K562 (cell line): Measurements from ENCODE around the gene ORC5. TPM values are rescaled to one million over a fixed set of nuclear protein-coding genes. Genes with fewer than 3 reads are reported as not detected.

Experiments
- ATAC-seq: fragments of 200-7000 bp; cut with Tn5 transposase; 3 replicates; pipeline ENCODE4 v1.9.1; 2020; ENCODE audit warnings: moderate library complexity
- BruUV-seq: library from RNA; stranded (reverse); fragments of 400-500 nt; replicated peaks from 2 replicates; lab custom pipeline; 2021; lab: Mats Ljungman, UMichigan
- CTCF ChIA-PET: fragments of 300-600 bp; formaldehyde crosslinking; extraction: SDS; loops from one replicate; lab custom pipeline; 2021; ENCODE audit warnings: low intra/inter-chr PET ratio; lab: Yijun Ruan, JAX
- POLR2A ChIA-PET: fragments of 300-600, 350-650 bp; sonication (Branson Sonifier 250); formaldehyde crosslinking; extraction: SDS; loops from one replicate; lab custom pipeline; 2021; ENCODE audit warnings: antibody characterized with exemption, inconsistent platforms; lab: Yijun Ruan, JAX
- DNase-seq, 4 experiments: peaks; one replicate each; pipeline versions ENCODE4 v3.0.0 to v3.0.0-alpha.2; 2011 to 2018; ENCODE audit warnings: low spot score in 3 of 4, mixed read lengths in 3 of 4; ENCODE audit errors: extremely low read depth in 1 of 4
- FAIRE-seq: peaks from 2 replicates; lab custom pipeline; 2011; peaks lifted over from hg19 to GRCh38; lab: Jason Lieb, UNC
- H2AFZ ChIP-seq: 2 replicates; pipeline ENCODE4 v1.6.0; 2011; ENCODE audit warnings: low read depth, low read length, control low read depth, inconsistent platforms
- H3K27ac ChIP-seq: fragments of 200-600 bp; 3 replicates; pipeline ENCODE4 v1.8.0; 2011; ENCODE audit warnings: low read depth, mild to moderate bottlenecking, control low read depth, inconsistent platforms, low read length, moderate library complexity, mixed read lengths; ENCODE audit errors: extremely low read depth
- H3K27me3 ChIP-seq, 2 experiments: fragments of 300-600 bp in 1 of 2; 2 replicates in 1 of 2; 3 replicates in 1 of 2; pipeline versions ENCODE4 v1.6.0 to v1.8.0; 2011; ENCODE audit warnings: inconsistent platforms in 2 of 2, low read length in 2 of 2, mild to moderate bottlenecking in 1 of 2, mixed read lengths in 1 of 2, moderate library complexity in 1 of 2; ENCODE audit not compliant: control insufficient read depth in 2 of 2, insufficient read depth in 2 of 2
- H3K36me3 ChIP-seq: fragments of 300-600 bp; 3 replicates; pipeline ENCODE4 v1.8.0; 2011; ENCODE audit warnings: mild to moderate bottlenecking, low read length, inconsistent platforms; ENCODE audit not compliant: control insufficient read depth, insufficient read depth
- H3K4me1 ChIP-seq, 2 experiments: fragments of 200-600 bp in 1 of 2; replicated peaks in 1 of 2; 2 replicates in 1 of 2; 3 replicates in 1 of 2; pipeline versions ENCODE4 v1.5.1 to v1.8.0; 2011; ENCODE audit warnings: inconsistent platforms in 2 of 2, low read length in 2 of 2, mild to moderate bottlenecking in 1 of 2, mixed read lengths in 1 of 2, moderate library complexity in 1 of 2; ENCODE audit not compliant: control insufficient read depth in 2 of 2, insufficient read depth in 2 of 2
- H3K4me2 ChIP-seq: 2 replicates; pipeline ENCODE4 v1.6.1; 2011; ENCODE audit warnings: low read length, control low read depth, inconsistent platforms, mixed read lengths; ENCODE audit not compliant: insufficient read depth
- H3K4me3 ChIP-seq: fragments of 200-600 bp; sonication (generic), shearing (Covaris generic); 2 replicates; pipeline ENCODE4 v1.5.1; 2016; ENCODE audit warnings: control low read depth, inconsistent platforms
- H3K79me2 ChIP-seq: fragments of 200-600 bp; 3 replicates; pipeline ENCODE4 v1.8.0; 2011; ENCODE audit warnings: low read length, inconsistent platforms; ENCODE audit not compliant: control insufficient read depth, insufficient read depth
- H3K9ac ChIP-seq, 2 experiments: 2 replicates each; pipeline versions ENCODE4 v1.6.0 to v1.6.1; 2011; ENCODE audit warnings: low read depth in 2 of 2, low read length in 2 of 2, control low read depth in 1 of 2, inconsistent platforms in 1 of 2, mild to moderate bottlenecking in 1 of 2, mixed read lengths in 1 of 2; ENCODE audit not compliant: insufficient read depth in 1 of 2
- H3K9me1 ChIP-seq: one replicate; pipeline ENCODE4 v1.6.0; 2011; ENCODE audit warnings: inconsistent platforms, mild to moderate bottlenecking, low read length, moderate library complexity; ENCODE audit not compliant: control insufficient read depth, insufficient read depth
- H3K9me3 ChIP-seq: replicated peaks from 2 replicates; pipeline ENCODE4 v1.5.1; 2011; ENCODE audit warnings: low read depth, low read length, inconsistent platforms; ENCODE audit not compliant: control insufficient read depth, insufficient read depth
- H4K20me1 ChIP-seq: replicated peaks from 2 replicates; pipeline ENCODE4 v1.6.1; 2011; ENCODE audit warnings: low read length, inconsistent platforms, mixed read lengths; ENCODE audit not compliant: control insufficient read depth, insufficient read depth
- CBX8 ChIP-seq: fragments of 200-600 bp; sonication (generic); IDR thresholded peaks from 2 replicates; pipeline ENCODE4 v1.6.1; 2012; ENCODE audit warnings: borderline replicate concordance, mixed run types, low read depth, mild to moderate bottlenecking, moderate library complexity, mixed read lengths, low read length, control low read depth, inconsistent platforms; ENCODE audit not compliant: poor library complexity, severe bottlenecking; ENCODE audit errors: extremely low read depth
- FUS ChIP-seq: fragments of 200-400 bp; formaldehyde crosslinking; optimal IDR thresholded peaks from 2 replicates; pipeline ENCODE3; 2017; ENCODE audit warnings: low read depth, low read length
- MED1 ChIP-seq: sonication (generic); formaldehyde crosslinking; IDR thresholded peaks from 2 replicates; pipeline ENCODE4 v1.8.1; 2023; ENCODE audit warnings: missing genetic modification reagents, borderline replicate concordance
- SAFB2 ChIP-seq: fragments of 200-400 bp; formaldehyde crosslinking; IDR thresholded peaks from 2 replicates; pipeline ENCODE4 v1.6.1; 2018; ENCODE audit warnings: borderline replicate concordance, low read length, low read depth, moderate library complexity; ENCODE audit not compliant: severe bottlenecking
- WGBS: fragments of 100-300 bp; shearing (Covaris generic); methylation state at CpG from one replicate; pipeline ENCODE4 v1.1.6; 2016; ENCODE audit warnings: low coverage, mixed read lengths; ENCODE audit not compliant: insufficient coverage; ENCODE audit errors: missing lambda C conversion rate; 5-methylcytosine and 5-hydroxymethylcytosine counted together
- in situ Hi-C: fragments of 300-500 bp; cut with MboI; formaldehyde crosslinking; loops from 4 replicates; pipeline ENCODE4 v1.15.0; 2018; ENCODE audit warnings: inconsistent platforms, mixed read lengths
- intact Hi-C: fragments of 100-400 bp; cut with micrococcal nuclease; formaldehyde crosslinking; loops from 2 replicates; pipeline ENCODE4 v1.14.2; 2022
- polyA plus RNA-seq, 8 experiments: library from polyadenylated mRNA; depleted of rRNA in 4 of 8; stranded (reverse) in 5 of 8; unstranded in 3 of 8; fragments of >200 nt; fragmentation: Nextera tagmentation in 2 of 8; fragmentation: Illumina TruSeq in 1 of 8; extraction: Ambion mirVana in 2 of 8; extraction: Trizol in 1 of 8; gene quantifications; 2 replicates each; pipeline versions ENCODE4 v1.2.1 to v1.2.3, GENCODE V29; 2011 to 2014; ENCODE audit warnings: inconsistent platforms in 1 of 8, missing spikeins in 1 of 8
- total RNA-seq, 7 experiments: library from RNA; depleted of rRNA in 6 of 7; stranded (reverse); fragments of >200 nt in 6 of 7; fragmentation: Illumina TruSeq in 2 of 7; extraction: Trizol in 2 of 7; gene quantifications; 2 replicates each; pipeline versions ENCODE4 v1.2.1 to v1.2.3, GENCODE V29; 2011 to 2021; ENCODE audit warnings: low replicate concordance in 1 of 7
- TF ChIP-seq, protein P1 (sequence below), 2 experiments: fragments of 450-650 bp in 1 of 2; IDR thresholded peaks; 2 replicates each; pipeline ENCODE4 v1.6.1; 2011 to 2017; ENCODE audit warnings: low read depth in 2 of 2, antibody characterized with exemption in 1 of 2, borderline replicate concordance in 1 of 2, low read length in 1 of 2, mild to moderate bottlenecking in 1 of 2, mixed read lengths in 1 of 2; ENCODE audit not compliant: control insufficient read depth in 1 of 2
- TF ChIP-seq, protein P2 (sequence below): sonication (generic); formaldehyde crosslinking; IDR thresholded peaks from 2 replicates; pipeline ENCODE4 v1.8.1; 2023; ENCODE audit warnings: mild to moderate bottlenecking, missing genetic modification reagents

Gene ORC5
- total and polyA plus RNA-seq, 9 of the 15 experiments (the other 6 are each of a cell fraction or from before 2014, with no cell fraction given), result 29.8 to 136 (median 54.8) TPM

DNA sequence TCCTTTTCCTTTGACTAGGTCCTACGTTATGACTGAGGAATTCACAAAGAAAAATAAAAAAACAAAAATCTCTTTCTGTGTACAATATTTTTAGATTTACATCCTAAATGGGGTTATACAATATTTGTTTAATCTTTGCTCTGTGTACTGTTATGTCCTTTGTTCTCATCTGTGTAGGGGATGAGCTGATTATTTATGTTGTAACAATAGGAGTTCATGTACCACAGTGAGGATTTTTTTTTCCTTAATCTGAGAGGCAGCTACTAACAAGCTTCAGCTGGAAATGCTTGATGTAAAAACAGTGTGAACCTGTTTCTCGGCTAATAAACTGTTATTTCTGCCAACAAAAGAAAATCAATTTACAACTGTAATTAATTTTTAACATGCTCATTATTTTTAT lies 58.0 kb downstream of the ORC5 start (continued):
- TF ChIP-seq, protein P1, sequence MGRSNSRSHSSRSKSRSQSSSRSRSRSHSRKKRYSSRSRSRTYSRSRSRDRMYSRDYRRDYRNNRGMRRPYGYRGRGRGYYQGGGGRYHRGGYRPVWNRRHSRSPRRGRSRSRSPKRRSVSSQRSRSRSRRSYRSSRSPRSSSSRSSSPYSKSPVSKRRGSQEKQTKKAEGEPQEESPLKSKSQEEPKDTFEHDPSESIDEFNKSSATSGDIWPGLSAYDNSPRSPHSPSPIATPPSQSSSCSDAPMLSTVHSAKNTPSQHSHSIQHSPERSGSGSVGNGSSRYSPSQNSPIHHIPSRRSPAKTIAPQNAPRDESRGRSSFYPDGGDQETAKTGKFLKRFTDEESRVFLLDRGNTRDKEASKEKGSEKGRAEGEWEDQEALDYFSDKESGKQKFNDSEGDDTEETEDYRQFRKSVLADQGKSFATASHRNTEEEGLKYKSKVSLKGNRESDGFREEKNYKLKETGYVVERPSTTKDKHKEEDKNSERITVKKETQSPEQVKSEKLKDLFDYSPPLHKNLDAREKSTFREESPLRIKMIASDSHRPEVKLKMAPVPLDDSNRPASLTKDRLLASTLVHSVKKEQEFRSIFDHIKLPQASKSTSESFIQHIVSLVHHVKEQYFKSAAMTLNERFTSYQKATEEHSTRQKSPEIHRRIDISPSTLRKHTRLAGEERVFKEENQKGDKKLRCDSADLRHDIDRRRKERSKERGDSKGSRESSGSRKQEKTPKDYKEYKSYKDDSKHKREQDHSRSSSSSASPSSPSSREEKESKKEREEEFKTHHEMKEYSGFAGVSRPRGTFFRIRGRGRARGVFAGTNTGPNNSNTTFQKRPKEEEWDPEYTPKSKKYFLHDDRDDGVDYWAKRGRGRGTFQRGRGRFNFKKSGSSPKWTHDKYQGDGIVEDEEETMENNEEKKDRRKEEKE (IDR thresholded peaks at IDR 0.05; ENCODE audit: borderline replicate concordance in 1 of 2, control insufficient read depth in 1 of 2, low read depth in 2 of 2, low read length in 1 of 2), result no peak
- no peak for TF ChIP-seq MED1 (CRISPR knock-in tag)
- TF ChIP-seq, all 486 proteins: peak for 0

DNA sequence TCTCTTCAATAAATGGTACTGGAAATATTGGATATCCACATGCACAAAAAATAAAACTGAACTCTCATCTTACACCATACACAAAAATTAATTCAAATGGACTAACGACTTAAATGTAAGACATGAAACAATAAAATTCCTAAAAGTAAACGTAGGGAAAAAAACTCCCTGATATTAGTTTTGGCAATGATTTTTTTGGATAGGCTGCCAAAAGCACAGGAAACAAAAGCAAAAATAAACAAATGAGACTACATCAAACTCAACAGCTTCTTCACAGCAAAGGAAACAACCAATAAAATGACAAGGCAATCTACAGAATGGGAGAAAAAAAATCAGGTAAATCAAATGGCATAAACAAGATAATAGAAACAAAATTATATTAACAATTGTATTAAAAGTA lies 65.7 kb downstream of the ORC5 start:
- DNase-seq (no peak), ATAC-seq (no peak), FAIRE-seq (no peak)
- no peaks in the 10 kb centered on the region for H3K9me1 ChIP-seq
- ChIA-PET POLR2A (no interaction called here), CTCF (no interaction called here)
- no peaks in the 10 kb centered on the region for H3K79me2 ChIP-seq
- no peak overlapping the region for H3K27ac ChIP-seq
- in situ Hi-C loops, result no loop called here
- H3K9me3 ChIP-seq, result no peaks in the 10 kb centered on the region
- H3K9ac ChIP-seq, result no peak overlapping the region
- H3K4me2 ChIP-seq, result no peak overlapping the region
- WGBS, result 86% methylated on average over 2 of the region's 2 CpGs
- no peak overlapping the region for H2AFZ ChIP-seq
- no TSS peak for BruUV-seq
- H3K4me1 ChIP-seq, result no peaks in the 10 kb centered on the region
- H3K27me3 ChIP-seq, result no peaks in the 10 kb centered on the region
- no peaks in the 10 kb centered on the region for H4K20me1 ChIP-seq
- intact Hi-C loops, result no loop called here
- H3K36me3 ChIP-seq, result peaks cover 41% of the 10 kb centered on the region
- no peak overlapping the region for H3K4me3 ChIP-seq
- TF ChIP-seq, protein P2, sequence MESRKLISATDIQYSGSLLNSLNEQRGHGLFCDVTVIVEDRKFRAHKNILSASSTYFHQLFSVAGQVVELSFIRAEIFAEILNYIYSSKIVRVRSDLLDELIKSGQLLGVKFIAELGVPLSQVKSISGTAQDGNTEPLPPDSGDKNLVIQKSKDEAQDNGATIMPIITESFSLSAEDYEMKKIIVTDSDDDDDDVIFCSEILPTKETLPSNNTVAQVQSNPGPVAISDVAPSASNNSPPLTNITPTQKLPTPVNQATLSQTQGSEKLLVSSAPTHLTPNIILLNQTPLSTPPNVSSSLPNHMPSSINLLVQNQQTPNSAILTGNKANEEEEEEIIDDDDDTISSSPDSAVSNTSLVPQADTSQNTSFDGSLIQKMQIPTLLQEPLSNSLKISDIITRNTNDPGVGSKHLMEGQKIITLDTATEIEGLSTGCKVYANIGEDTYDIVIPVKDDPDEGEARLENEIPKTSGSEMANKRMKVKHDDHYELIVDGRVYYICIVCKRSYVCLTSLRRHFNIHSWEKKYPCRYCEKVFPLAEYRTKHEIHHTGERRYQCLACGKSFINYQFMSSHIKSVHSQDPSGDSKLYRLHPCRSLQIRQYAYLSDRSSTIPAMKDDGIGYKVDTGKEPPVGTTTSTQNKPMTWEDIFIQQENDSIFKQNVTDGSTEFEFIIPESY (CRISPR knock-in tag), result no peak
- TF ChIP-seq CBX8 (no peak), SAFB2 (no peak), FUS (no peak)
